Neuron (in vitro differentiated cells): Measurements from ENCODE around the gene ATP6V0E1.

Source experiments
- H2AFZ ChIP-seq: one replicate; pipeline ENCODE4 v1.6.1; 2013; ENCODE audit warnings: low read depth, mild to moderate bottlenecking, inconsistent platforms, low read length, moderate library complexity
- H3K27me3 ChIP-seq: one replicate; pipeline ENCODE4 v1.6.1; 2013; ENCODE audit warnings: low read length; ENCODE audit not compliant: insufficient read depth
- H3K36me3 ChIP-seq: one replicate; pipeline ENCODE4 v1.6.1; 2013; ENCODE audit warnings: low read length; ENCODE audit not compliant: insufficient read depth
- H3K4me1 ChIP-seq: one replicate; pipeline ENCODE4 v1.6.1; 2013; ENCODE audit warnings: low read length; ENCODE audit not compliant: insufficient read depth
- H3K4me3 ChIP-seq: 2 replicates; pipeline ENCODE4 v1.5.1; 2013; ENCODE audit warnings: mild to moderate bottlenecking, low read length, moderate library complexity
- H3K9me3 ChIP-seq: one replicate; pipeline ENCODE4 v1.6.1; 2013; ENCODE audit warnings: low read length

ATP6V0E1 gene

DNA sequence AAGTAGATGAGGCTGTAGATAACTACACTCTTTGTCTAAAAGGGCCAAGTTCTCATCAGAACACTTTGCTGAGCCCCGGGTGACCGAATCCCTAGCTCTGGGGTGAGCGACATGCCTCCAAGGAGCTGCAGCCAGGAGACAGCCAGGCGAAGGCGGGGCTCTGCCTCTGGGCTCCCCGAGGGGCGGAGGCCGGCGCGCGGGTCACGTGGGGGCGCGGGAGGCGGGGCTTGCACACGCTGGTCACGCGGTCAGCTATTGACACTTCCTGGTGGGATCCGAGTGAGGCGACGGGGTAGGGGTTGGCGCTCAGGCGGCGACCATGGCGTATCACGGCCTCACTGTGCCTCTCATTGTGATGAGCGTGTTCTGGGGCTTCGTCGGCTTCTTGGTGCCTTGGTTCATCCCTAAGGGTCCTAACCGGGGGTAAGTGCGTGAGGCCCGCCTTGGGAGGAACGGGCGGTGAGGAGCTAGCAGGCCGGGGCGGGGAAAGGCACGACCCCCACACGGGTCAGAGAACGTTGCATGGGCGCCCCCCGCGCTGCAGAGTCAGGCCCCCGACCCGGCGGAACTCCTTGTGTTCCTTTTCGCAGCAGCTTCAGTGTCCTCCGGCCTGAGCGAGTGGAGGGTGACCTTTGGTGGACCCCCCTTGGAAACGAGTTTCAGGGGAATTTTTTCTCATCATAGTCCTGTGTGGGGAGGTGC, at the start of gene ATP6V0E1:
TSS of gene ATP6V0E1 (plus strand) at position 230 of the 702 bp plus-strand sequence. CDS start at position 320, 90 bp downstream.
- no peaks in the 10 kb centered on the region for H3K9me3 ChIP-seq
- H3K4me1 ChIP-seq, result peaks cover 8% of the 10 kb centered on the region
- peak within 1 kb of the TSS; percentile 86 for H2AFZ ChIP-seq
- H3K27me3 ChIP-seq, result no peaks in the 10 kb centered on the region
- peaks cover 14% of the 10 kb centered on the region for H3K36me3 ChIP-seq
- H3K4me3 ChIP-seq, result peak within 1 kb of the TSS; percentile 94

GRCh38 chr5:172935096-172935495, 48.5 kb upstream of the ATP6V0E1 start:
- no peak overlapping the region for H2AFZ ChIP-seq
- H3K4me3 ChIP-seq, result no peak overlapping the region
- no peaks in the 10 kb centered on the region for H3K27me3 ChIP-seq
- H3K4me1 ChIP-seq, result peaks cover 19% of the 10 kb centered on the region
- peaks cover 24% of the 10 kb centered on the region for H3K36me3 ChIP-seq
- no peaks in the 10 kb centered on the region for H3K9me3 ChIP-seq

DNA sequence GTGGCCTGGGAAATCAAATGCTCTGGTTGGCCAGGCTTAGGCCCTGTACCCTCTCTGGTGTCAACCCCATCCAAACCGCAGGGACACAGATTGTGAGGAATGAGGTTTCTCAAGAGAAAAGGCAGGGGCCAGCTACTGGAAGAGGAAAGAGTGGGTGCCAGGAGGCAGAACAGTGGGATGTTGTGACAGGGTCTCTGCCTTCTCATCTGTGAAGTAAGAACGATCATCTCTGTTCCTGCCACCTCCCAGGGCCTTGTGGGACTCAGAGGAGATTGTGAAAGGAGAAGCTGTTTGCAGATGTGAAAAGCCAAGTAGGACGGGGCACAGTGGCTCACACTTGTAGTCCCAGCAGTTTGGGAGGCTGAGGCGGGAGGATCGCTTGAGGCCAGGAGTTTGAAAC, 47.2 kb upstream of the ATP6V0E1 start:
- Histone ChIP-seq H3K9me3 (no peaks in the 10 kb centered on the region), H3K4me1 (peaks cover 23% of the 10 kb centered on the region), H3K36me3 (peaks cover 24% of the 10 kb centered on the region), H2AFZ (no peak overlapping the region), H3K27me3 (no peaks in the 10 kb centered on the region), H3K4me3 (no peak overlapping the region)

- Histone ChIP-seq H3K4me3 (no peak overlapping the region), H2AFZ (no peak overlapping the region), H3K27me3 (no peaks in the 10 kb centered on the region), H3K9me3 (no peaks in the 10 kb centered on the region), H3K36me3 (peaks cover 32% of the 10 kb centered on the region), H3K4me1 (peaks cover 23% of the 10 kb centered on the region)
Observed at GRCh38 chr5:172939071-172939470, 44.5 kb upstream of the ATP6V0E1 start.

- no peaks in the 10 kb centered on the region for H3K27me3 ChIP-seq
- no peak overlapping the region for H3K4me3 ChIP-seq
- no peak overlapping the region for H2AFZ ChIP-seq
- peaks cover 28% of the 10 kb centered on the region for H3K36me3 ChIP-seq
- H3K4me1 ChIP-seq, result peaks cover 21% of the 10 kb centered on the region
- no peaks in the 10 kb centered on the region for H3K9me3 ChIP-seq
Observed at GRCh38 chr5:172939611-172940267, 43.8 kb upstream of the ATP6V0E1 start.

DNA sequence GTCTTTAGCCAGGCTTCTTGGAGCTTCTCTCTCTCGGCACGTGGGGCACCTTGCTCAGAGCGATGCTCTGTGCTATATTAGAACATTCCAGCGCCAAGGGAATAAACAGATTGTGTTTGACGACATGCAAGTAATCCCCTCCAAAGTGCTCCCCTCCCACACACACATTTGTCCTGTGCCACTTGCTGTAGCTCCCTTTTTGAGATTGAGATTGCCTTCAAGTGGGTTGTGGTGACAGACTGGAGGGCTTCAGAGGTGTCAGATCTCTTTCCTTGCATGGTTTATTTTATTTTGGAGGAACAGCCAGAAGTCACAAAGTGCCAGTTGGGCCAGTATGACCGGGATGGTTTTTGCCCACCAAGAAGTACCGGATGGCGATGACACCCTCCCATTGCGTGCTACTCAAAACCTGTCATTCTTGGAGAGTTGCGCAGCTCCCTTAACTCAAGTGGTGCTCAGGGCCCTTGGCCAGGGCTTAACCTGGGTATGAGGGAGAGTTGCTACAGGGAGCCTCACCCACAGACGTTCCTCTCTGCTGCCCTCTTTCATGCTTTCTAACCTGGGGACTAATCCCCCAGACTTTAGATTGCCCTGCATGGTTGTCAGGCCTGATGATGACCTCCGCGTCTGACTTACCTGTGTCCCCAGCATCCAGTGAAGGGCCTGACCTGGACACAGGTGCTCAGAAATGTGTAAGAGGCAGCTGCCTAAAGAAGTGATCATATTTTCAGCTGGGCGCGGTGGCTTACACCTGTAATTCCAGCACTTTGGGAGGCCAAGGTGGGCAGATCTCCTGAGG, 43.1 kb upstream of the ATP6V0E1 start:
- no peak overlapping the region for H2AFZ ChIP-seq
- H3K4me1 ChIP-seq, result peaks cover 16% of the 10 kb centered on the region
- no peaks in the 10 kb centered on the region for H3K9me3 ChIP-seq
- no peaks in the 10 kb centered on the region for H3K27me3 ChIP-seq
- no peak overlapping the region for H3K4me3 ChIP-seq
- H3K36me3 ChIP-seq, result peaks cover 24% of the 10 kb centered on the region

DNA sequence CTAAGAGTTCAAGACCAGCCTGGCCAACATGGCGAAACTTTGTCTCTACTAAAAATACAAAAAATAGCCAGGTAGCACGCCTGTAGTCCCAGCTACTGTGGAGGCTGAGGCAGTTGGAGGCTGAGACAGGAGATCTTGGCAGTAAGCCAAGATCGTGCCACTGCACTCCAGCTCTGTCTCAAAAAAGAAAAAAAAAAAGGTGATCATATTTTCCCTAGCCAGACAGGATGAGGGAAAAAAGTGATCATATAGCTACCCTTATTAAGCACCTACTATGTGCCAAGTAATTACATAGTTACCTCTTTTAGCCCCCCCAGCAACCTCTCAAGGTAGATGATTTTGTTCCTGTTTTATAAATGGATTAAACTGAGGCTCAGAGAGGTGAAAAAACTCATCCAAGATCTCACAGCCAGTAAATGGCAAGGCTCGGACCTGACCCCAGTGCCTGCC, 42.5 kb upstream of the ATP6V0E1 start:
- Histone ChIP-seq H2AFZ (no peak overlapping the region), H3K4me1 (peaks cover 16% of the 10 kb centered on the region), H3K27me3 (no peaks in the 10 kb centered on the region), H3K36me3 (peaks cover 25% of the 10 kb centered on the region), H3K4me3 (no peak overlapping the region), H3K9me3 (no peaks in the 10 kb centered on the region)

GRCh38 chr5:172942556-172942955, 41.0 kb upstream of the ATP6V0E1 start:
- H3K4me3 ChIP-seq, result no peak overlapping the region
- H3K27me3 ChIP-seq, result no peaks in the 10 kb centered on the region
- H3K9me3 ChIP-seq, result no peaks in the 10 kb centered on the region
- H3K36me3 ChIP-seq, result peaks cover 24% of the 10 kb centered on the region
- H3K4me1 ChIP-seq, result peaks cover 16% of the 10 kb centered on the region
- H2AFZ ChIP-seq, result no peak overlapping the region

- H3K4me3 ChIP-seq, result no peak overlapping the region
- H3K27me3 ChIP-seq, result no peaks in the 10 kb centered on the region
- H2AFZ ChIP-seq, result no peak overlapping the region
- H3K9me3 ChIP-seq, result no peaks in the 10 kb centered on the region
- peaks cover 23% of the 10 kb centered on the region for H3K36me3 ChIP-seq
- H3K4me1 ChIP-seq, result peaks cover 16% of the 10 kb centered on the region
Observed at GRCh38 chr5:172943283-172943841, 40.2 kb upstream of the ATP6V0E1 start.

GRCh38 chr5:172943906-172944305, 39.7 kb upstream of the ATP6V0E1 start:
- no peak overlapping the region for H2AFZ ChIP-seq
- peaks cover 23% of the 10 kb centered on the region for H3K36me3 ChIP-seq

DNA sequence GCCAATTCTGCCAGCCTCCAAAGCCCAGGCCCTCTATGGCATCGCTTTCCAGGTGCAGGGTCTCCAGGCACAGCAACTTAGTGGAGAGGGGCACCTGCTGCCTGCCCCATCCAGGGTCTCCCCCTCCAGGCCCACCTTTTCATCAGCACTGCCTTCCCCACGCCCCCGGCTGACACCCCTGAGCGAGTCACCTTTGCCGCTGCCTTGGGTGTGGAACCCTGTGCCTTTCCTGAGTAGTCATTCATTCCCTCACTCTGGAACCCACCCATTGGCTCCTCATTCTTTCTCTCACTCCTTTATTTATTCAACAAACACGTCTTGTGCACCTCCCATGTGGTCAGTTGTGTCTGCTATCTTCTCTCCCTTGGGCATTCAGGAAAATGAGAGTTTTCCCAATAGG, 38.8 kb upstream of the ATP6V0E1 start:
- Histone ChIP-seq H3K4me1 (peaks cover 8% of the 10 kb centered on the region), H3K27me3 (no peaks in the 10 kb centered on the region), H3K9me3 (no peaks in the 10 kb centered on the region), H3K36me3 (peaks cover 26% of the 10 kb centered on the region), H3K4me3 (no peak overlapping the region), H2AFZ (no peak overlapping the region)

More at GRCh38 chr5:172943906-172944305, 39.7 kb upstream of the ATP6V0E1 start:
- Histone ChIP-seq H3K9me3 (no peaks in the 10 kb centered on the region), H3K4me1 (peaks cover 16% of the 10 kb centered on the region), H3K4me3 (no peak overlapping the region), H3K27me3 (no peaks in the 10 kb centered on the region)

- Histone ChIP-seq H3K4me3 (no peak overlapping the region), H3K9me3 (no peaks in the 10 kb centered on the region), H3K4me1 (peaks cover 6% of the 10 kb centered on the region), H3K36me3 (peaks cover 26% of the 10 kb centered on the region), H3K27me3 (no peaks in the 10 kb centered on the region), H2AFZ (no peak overlapping the region)
Observed at GRCh38 chr5:172945151-172945550, 38.4 kb upstream of the ATP6V0E1 start.

DNA sequence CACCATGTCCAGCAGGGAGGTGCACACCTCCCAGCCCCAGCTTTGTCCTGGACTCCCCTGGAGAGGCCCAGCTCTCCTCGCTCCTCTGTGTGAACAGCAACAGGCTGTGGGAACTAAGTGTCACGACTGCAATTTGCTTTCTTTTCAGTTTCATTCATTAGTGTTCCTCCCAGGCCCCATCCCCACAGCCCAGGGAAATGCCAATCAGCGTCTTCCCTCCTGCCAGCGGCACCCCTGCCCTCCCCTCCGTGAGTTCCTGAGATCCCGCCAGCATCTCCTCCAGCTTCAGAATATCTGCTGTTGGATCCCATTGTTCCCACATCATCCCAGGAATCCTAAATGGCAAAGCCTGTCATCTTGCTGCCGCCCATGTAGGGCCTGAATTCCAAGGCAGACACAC, 37.4 kb upstream of the ATP6V0E1 start:
- Histone ChIP-seq H3K27me3 (no peaks in the 10 kb centered on the region), H3K9me3 (no peaks in the 10 kb centered on the region), H3K36me3 (peaks cover 32% of the 10 kb centered on the region)

More for the DNA sequence above, 37.4 kb upstream of the ATP6V0E1 start:
- no peak overlapping the region for H2AFZ ChIP-seq
- H3K4me3 ChIP-seq, result no peak overlapping the region
- H3K4me1 ChIP-seq, result no peaks in the 10 kb centered on the region
